AG04450 (cell line): Measurements from ENCODE around the gene FAM25G. TPM values are rescaled to one million over a fixed set of nuclear protein-coding genes. Genes with fewer than 3 reads are reported as not detected.

ENCODE experiments used
- CTCF ChIA-PET: fragments of 300-600, 350-600 bp; formaldehyde crosslinking; extraction: SDS; loops from one replicate; lab custom pipeline; 2022; ENCODE audit warnings: antibody characterized with exemption, inconsistent platforms; lab: Charles Lee
- POLR2A ChIA-PET: fragments of 350-600 bp; formaldehyde crosslinking; extraction: SDS; loops from one replicate; lab custom pipeline; 2021; ENCODE audit warnings: antibody characterized with exemption, inconsistent platforms; lab: Yijun Ruan, JAX
- DNase-seq: peaks from one replicate; pipeline ENCODE4 v3.0.0-alpha.2; 2011; ENCODE audit warnings: low read depth, low spot score
- H3K27ac ChIP-seq: one replicate; pipeline ENCODE4 v1.5.1; 2012; ENCODE audit warnings: low read depth, low read length, control low read depth
- H3K27me3 ChIP-seq: one replicate; pipeline ENCODE4 v1.6.0; 2012; ENCODE audit warnings: low read length; ENCODE audit not compliant: control insufficient read depth, insufficient read depth
- H3K4me3 ChIP-seq: 2 replicates; pipeline ENCODE4 v1.5.1; 2011; ENCODE audit warnings: mild to moderate bottlenecking, low read depth, low read length, control low read depth
- H3K9me3 ChIP-seq: 2 replicates; pipeline ENCODE4 v1.5.1; 2012; ENCODE audit warnings: low read length; ENCODE audit not compliant: control insufficient read depth, insufficient read depth
- polyA plus RNA-seq: library from polyadenylated mRNA; depleted of rRNA; stranded (reverse); fragments of >200 nt; gene quantifications from 2 replicates; pipeline ENCODE4 v1.2.3, GENCODE V29; 2011
- TF ChIP-seq, protein P1 (sequence below): IDR thresholded peaks from 2 replicates; pipeline ENCODE4 v1.5.1; 2011; ENCODE audit warnings: low read depth, low read length, control low read depth, inconsistent platforms

The FAM25G gene
- polyA plus RNA-seq, 1 experiment = not detected

DNA sequence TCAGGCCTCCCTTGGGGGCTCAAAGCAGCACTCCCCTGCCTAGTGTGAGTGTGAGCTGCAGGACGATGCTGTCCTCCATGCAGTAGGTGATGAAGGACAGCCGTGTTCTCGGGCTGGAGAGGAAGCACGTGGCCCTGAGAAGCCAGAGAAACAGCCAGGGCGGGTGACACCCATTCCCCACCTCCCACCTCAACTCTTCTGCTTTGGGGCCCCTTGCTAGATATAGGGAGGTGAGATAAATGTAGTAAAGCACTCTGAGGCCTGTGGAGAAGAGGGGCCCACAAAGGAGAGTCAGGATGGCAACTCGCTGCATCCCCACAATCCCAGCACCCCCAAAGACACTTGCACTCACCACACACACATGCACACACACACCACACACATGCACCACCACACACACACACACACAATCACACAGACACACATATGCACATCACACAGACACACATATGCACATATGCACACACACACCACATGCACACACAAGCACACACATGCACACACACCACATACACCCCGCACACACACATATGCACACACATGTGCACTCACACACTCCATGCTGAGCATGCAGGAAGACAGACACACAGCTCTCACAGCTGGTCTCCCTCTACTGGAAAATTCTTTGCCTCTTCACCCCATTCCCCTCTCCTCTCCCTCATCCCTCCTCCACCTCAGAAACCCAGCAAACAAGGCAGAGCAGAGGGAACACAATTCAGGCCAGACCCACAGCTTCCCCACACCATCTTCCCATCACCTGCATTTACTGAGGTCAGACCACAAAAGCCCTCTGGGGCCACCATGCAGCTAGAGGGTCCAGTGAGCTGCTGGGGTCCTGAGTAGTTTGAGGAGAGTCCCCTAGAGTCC is 38.1 kb downstream of the FAM25G start:
- ChIA-PET POLR2A (no interaction called here), CTCF (interaction anchor here (1.1 kb wide), 1 partner anchor 15 kb away, joined by 3 read pairs; no protein-coding TSS in a partner anchor)
- peaks cover 9% of the 10 kb centered on the region for H3K27me3 ChIP-seq
- no peak for DNase-seq
- no peaks in the 10 kb centered on the region for H3K9me3 ChIP-seq
- TF ChIP-seq, protein P1, sequence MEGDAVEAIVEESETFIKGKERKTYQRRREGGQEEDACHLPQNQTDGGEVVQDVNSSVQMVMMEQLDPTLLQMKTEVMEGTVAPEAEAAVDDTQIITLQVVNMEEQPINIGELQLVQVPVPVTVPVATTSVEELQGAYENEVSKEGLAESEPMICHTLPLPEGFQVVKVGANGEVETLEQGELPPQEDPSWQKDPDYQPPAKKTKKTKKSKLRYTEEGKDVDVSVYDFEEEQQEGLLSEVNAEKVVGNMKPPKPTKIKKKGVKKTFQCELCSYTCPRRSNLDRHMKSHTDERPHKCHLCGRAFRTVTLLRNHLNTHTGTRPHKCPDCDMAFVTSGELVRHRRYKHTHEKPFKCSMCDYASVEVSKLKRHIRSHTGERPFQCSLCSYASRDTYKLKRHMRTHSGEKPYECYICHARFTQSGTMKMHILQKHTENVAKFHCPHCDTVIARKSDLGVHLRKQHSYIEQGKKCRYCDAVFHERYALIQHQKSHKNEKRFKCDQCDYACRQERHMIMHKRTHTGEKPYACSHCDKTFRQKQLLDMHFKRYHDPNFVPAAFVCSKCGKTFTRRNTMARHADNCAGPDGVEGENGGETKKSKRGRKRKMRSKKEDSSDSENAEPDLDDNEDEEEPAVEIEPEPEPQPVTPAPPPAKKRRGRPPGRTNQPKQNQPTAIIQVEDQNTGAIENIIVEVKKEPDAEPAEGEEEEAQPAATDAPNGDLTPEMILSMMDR = no peak
- H3K4me3 ChIP-seq = no peak overlapping the region
- H3K27ac ChIP-seq = no peak overlapping the region

DNA sequence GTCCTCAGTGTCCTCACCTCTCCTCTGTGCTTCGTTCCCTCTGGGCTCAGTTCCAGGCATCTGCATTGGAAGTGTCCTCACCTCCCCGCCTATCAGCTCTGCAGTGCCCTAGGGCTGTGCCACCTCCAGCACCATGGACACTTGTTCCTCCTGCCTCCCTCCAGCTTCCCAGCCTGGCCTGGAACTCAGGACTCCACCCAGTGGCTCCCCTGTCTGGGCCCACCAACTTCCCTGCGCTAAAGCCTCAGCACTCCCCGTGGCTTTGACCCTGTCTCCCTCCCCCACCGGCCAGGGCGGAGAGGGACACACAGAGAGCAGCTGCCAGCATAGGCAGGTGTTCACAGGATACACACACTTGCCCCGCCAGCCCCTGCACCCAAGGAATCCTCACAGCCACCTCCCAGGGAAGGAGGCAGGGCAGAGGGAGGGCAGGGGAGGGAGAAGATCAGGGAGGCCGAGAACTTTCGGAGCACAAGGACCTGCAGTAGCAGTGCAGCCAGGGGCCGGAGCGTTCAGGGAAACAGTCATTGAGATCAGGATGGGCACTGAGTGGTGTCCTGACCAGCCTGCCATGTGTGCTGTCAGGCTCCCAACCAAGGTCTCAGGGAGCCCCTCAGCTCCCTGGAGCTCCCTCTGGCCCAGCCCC is 38.9 kb downstream of the FAM25G start:
- ChIA-PET POLR2A (no interaction called here), CTCF (no interaction called here)
- no peak for DNase-seq
- TF ChIP-seq, protein P1 = no peak
- H3K4me3 ChIP-seq = no peak overlapping the region
- no peak overlapping the region for H3K27ac ChIP-seq
- H3K27me3 ChIP-seq = peaks cover 11% of the 10 kb centered on the region
- H3K9me3 ChIP-seq = no peaks in the 10 kb centered on the region

DNA sequence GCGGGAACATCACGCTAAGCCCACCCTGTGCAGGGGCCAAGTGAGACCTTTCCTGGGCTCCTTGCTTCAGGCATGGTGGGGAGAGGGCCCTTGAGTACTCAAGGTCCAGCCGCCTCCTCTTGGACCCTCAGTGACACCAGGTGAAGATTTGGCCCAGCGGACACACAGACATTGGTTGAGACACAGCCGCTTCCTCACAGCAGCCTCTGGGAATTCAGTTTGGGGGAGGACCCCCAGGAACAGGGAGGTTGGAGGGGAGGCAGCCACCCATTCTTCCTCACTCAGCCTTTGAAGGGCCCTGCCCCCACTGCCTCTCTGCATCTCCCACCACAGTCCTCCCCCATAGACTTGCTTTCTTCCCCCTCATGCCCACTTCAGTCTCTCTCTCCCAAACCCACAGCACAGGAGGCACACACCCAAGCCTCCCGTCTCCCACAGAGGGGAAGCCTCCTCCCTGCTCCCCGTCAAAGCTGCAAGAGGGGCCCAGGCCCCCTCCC is 39.5 kb downstream of the FAM25G start:
- ChIA-PET CTCF (no interaction called here), POLR2A (no interaction called here)
- Histone ChIP-seq H3K9me3 (no peaks in the 10 kb centered on the region), H3K27me3 (peaks cover 11% of the 10 kb centered on the region), H3K27ac (no peak overlapping the region), H3K4me3 (no peak overlapping the region)
- no peak for DNase-seq
- TF ChIP-seq, protein P1 = no peak

DNA sequence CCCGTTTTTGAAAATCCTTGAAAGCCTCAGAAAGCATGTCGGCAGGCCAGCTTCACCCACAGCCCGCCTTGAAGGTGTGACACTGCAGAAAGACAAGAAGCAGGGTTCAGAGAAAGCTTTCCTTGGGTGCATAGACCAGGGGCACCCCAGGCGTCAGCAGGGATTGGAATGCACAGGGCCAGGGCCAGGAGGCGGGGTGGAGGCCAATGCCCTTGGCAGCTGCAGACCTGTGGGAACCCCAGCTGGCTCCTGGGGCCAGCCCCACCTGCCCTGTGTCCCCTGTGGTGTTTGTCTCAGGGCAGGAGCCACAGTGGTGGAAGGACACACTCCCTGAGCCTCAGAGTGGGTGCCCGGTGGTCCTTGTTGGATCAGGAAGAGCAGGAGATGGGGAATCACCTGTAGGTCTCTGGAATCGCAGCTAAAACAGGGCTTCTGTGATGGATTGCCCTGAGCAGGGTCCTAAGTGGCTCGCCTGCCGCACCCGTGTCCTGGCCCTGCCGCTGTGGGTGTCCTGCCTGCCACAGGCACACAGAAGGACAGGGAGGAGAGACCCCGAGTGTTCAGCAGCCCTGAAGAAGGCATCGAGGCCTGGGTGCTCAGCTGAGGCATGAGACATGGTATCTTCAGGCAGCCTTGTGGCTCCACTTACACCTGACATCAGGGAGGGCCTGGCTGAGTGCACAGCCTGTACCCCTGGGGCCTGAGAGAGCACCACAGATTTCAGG is 40.1 kb downstream of the FAM25G start:
- POLR2A ChIA-PET = no interaction called here
- TF ChIP-seq, protein P1 = no peak
- H3K4me3 ChIP-seq = no peak overlapping the region
- no peak for DNase-seq
- H3K9me3 ChIP-seq = peaks cover 1% of the 10 kb centered on the region; the same call in 1 of the 2 replicates
- no peak overlapping the region for H3K27ac ChIP-seq
- peaks cover 11% of the 10 kb centered on the region for H3K27me3 ChIP-seq
- CTCF ChIA-PET = interaction anchor here (1.6 kb wide), 1 partner anchor 13 kb away, joined by 5 read pairs; no protein-coding TSS in a partner anchor
